Stimulated activated CD4-positive, alpha-beta T cell treated with anti-CD3 and anti-CD28 coated beads, Interleukin-2, amount 100 ng/mL, for 48 hours (primary cell): Measurements from ENCODE around the gene CCSER2.
"Not testable (repeated sequence)": the region's sequence is repeated elsewhere in the genome, so short reads cannot be mapped to it uniquely, and the experiment has no call there.

Source experiments
- DNase-seq, 2 donors: peaks; one replicate each; pipeline ENCODE4 v3.0.0-alpha.2; 2020

CCSER2 gene, protein sequence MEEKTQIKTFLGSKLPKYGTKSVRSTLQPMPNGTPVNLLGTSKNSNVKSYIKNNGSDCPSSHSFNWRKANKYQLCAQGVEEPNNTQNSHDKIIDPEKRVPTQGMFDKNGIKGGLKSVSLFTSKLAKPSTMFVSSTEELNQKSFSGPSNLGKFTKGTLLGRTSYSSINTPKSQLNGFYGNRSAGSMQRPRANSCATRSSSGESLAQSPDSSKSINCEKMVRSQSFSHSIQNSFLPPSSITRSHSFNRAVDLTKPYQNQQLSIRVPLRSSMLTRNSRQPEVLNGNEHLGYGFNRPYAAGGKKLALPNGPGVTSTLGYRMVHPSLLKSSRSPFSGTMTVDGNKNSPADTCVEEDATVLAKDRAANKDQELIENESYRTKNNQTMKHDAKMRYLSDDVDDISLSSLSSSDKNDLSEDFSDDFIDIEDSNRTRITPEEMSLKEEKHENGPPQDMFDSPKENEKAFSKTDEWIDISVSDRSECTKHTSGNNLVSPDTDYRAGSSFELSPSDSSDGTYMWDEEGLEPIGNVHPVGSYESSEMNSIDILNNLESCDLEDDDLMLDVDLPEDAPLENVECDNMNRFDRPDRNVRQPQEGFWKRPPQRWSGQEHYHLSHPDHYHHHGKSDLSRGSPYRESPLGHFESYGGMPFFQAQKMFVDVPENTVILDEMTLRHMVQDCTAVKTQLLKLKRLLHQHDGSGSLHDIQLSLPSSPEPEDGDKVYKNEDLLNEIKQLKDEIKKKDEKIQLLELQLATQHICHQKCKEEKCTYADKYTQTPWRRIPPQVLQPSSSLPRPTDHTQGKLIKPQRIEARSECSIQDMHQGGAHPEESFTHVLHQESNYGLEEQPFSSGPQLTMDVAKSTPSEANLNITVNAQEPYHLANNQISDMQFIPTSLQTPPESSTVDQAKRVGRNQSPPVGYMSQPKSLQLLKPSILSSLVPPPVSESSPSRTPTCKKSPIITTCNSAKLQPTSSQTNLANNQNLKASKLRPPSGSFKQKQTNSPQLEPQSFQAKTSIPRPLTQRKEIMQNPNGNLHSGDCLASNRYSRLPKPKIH

DNA sequence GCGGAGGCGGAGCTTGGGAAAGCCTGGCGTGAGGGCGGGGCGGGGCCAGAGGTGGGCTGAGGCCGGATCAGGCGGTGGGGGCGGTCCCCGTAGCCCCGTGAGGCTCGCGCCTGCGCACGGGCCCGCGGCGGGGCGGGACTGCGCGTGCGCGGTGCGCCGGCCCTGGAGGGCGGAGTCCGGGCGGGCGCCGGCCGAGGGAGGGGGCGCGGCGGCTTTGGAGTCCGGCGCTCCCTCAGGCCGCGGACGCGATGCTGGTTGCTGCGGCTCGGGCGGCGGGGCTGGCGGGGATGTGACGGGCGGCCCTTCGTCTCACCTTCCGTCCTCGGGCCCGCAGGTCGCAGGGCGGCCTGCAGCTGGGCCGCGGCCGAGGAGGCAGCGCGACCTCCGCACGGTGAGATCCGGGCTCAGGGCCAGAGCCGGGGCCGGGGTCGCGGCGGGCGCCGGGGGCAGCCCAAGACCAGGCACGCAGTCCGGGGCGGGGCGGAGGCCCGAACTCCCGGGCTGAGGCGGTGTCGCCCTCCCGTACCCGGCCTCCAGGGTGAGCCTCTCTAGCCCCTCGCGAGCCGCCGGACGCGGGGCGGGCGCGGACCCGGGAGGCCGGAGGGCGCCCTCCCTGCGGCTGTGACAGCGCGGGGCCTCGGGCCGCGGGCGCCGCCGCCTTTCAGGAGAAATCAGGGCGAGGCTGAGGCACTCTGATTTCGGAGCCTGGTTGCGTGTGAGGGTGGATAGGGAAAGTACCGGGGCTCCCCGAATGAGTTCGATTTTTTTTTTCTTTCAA is at the start of gene CCSER2:
Gene CCSER2, plus strand, starts transcription at position 172 of the 778 bp plus-strand sequence. CDS start 42,464 bp downstream, outside the sequence.
- DNase-seq: peak; percentile 96 to 97

DNA sequence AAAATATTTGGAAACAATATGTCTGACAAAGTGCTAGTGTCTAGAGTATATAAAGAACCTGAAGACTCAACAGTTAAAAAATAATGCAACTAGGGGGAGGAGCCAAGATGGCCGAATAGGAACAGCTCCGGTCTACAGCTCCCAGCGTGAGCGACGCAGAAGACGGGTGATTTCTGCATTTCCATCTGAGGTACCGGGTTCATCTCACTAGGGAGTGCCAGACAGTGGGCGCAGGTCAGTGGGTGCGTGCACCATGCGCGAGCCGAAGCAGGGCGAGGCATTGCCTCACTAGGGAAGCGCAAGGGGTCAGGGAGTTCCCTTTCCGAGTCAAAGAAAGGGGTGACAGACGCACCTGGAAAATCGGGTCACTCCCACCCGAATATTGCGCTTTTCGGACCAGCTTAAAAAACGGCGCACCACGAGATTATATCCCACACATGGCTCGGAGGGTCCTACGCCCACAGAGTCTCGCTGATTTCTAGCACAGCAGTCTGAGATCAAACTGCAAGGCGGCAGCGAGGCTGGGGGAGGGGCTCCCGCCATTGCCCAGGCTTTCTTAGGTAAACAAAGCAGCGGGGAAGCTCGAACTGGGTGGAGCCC is 48.4 kb upstream of the CCSER2 start:
- DNase-seq: not testable (repeated sequence)

DNA sequence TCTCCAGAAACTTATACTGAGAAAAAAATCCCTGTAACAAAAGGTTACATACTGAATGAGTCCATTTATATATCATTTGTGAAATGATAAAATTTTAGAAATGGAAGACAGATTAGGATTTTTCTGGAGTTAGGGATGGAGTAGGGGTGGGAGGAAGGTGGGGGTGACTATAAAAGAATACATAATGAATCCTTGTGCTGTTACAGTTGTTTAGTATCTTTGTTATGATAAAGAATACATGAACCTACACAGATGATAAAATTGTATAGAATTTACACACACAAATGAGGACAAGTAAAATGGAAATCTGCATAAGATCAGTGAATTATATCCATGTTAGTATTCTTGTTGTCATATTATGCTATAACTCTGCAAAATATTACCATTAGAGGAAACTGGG is 41.7 kb upstream of the CCSER2 start:
- DNase-seq: no peak

DNA sequence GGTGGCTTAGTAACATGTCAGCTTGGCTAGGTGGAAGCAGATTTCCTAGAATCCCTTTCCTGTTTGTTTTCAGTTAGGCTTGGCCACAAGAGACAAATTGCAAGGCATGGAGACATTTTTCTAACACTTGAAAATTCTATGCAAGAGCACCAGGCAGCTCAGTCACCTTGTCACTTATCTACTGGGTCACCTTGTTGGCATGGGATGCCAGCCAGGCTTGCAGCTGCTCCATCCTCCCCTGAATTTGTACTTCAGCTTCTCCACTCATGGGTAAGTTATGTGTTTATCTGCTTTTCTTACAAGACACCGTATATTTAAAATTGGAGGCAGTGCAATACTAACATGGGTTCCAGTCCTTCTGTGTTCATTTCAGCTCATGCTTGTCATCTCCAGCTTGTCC is 40.2 kb upstream of the CCSER2 start:
- DNase-seq: no peak

DNA sequence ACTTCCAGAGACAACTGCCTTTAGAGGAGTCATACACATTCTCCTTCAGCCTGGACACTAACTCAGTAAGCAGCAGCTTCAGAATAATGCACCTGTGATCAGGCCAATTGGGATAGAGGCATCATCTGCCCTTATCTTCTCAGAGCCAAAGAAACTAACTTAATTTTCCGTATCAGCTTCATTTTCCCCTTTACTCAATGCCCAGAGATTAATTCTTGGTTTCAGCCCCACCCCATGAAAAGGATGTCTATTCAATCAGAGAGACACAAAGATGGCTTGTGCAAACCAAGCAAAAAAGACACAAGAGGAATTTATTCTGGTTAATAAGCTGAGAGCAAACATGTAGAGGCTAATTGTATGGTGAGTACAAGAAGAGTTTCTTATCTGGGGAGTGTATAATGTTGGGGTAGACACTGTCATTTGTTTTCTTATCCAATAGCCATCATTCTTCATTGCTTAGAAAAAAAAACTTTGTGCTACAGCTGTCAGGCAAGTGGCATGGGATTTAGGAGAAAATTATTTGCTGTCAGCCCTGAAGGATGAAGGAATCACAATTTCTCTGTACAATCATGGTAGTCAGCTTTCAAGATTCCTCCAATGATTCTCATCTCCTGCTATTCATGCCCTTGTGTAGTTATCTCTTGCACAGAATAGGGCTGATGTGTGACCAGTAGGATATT is 38.7 kb upstream of the CCSER2 start:
- no peak for DNase-seq

DNA sequence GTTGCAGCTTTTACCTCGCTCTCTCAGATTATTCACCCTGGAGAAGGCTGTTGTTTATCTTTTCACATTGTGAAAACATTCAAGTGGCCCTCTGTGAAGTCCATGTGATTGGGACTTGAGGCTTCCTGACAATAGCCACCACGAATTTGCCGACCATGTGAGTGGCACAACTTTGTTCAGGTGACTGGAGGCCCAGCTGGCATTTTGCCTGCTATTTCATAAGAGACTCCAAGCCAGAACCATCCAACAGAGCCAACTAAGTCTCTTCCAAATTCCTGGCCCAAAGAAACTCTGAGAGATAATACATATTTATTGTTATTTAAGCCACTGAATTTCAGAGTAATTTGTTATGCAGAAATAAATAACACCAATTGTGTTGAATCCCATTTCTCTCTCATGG is 38.2 kb upstream of the CCSER2 start:
- no peak for DNase-seq

DNA sequence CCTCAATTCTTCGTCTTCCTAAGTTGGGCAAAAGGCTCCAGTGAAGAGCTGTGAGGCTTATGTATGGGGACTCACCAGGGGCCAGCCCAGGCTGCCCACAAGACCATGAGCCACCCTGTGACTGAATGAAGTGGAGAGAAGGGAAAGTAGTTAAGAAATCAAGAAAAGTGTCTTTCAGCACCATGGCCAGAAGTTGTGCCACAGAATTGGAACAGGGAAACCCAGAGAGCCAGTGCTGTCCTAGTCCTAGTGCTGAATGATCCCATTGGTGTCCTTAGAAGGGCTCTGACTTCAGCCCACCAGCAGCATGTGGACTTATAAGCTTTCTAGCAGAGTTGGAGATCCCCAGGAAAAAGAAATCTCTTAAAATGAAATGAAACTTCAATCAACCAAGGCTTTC is 37.0 kb upstream of the CCSER2 start:
- DNase-seq: no peak

DNA sequence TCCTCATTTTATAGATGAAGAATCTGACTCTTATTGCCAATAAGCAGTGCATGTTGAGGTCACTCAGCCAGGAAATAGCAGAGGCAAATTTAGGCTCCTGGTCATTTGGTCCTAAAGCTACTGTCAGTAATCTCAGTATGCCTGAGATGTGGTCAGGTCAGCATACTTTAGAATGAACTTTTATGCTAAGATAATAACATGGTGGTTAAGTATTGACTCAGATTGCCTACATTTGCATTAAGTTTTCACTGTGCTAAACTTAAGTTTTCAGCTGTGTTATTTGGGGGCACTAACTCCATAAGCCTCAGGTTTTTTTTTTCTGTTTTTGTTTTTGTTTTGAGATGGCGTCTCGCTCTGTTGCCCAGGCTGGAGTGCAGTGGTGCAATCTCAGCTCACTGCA is 35.9 kb upstream of the CCSER2 start:
- no peak for DNase-seq

DNA sequence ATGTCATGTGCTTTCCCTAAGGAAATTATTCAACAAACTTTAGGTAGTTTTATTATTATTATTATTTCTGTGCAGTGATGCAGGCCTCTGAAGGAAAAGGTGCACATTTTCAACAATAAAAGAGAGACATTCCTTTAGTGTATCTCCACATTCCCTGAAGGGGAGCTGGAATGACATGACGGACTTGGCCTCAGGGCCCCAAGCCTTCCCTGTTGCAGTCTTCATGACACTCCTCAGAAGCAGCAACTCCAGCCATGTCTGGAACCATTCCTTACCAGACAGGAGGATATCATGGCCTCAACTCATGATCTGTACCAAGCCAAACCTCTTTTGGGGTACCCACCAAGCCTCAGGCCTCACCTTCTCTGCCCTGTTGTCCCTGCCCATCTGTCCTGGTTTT is 35.2 kb upstream of the CCSER2 start:
- no peak for DNase-seq

DNA sequence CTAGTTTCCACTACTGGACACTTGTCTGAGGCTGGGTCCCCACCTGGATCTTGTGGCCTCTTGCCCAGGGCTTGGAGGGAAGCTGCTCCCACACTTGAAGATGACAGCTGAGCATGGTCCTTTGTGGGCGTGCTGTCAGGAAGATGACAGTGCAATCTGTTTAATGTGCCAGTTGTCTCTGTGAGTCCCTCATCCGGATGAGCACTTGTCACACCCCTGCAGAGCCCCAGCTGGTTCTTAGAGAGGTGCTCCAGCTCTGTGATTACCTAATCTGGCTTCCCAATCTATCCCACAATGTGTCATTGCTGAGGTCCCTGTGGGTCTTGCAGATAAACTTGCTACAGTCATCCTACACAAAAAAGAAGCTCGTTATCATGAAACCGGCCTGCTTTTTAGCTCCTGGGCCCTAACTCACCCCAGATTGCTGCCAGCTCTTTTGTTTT is 34.8 kb upstream of the CCSER2 start:
- peak in 1 of 2 donors; percentile 21 for DNase-seq

DNA sequence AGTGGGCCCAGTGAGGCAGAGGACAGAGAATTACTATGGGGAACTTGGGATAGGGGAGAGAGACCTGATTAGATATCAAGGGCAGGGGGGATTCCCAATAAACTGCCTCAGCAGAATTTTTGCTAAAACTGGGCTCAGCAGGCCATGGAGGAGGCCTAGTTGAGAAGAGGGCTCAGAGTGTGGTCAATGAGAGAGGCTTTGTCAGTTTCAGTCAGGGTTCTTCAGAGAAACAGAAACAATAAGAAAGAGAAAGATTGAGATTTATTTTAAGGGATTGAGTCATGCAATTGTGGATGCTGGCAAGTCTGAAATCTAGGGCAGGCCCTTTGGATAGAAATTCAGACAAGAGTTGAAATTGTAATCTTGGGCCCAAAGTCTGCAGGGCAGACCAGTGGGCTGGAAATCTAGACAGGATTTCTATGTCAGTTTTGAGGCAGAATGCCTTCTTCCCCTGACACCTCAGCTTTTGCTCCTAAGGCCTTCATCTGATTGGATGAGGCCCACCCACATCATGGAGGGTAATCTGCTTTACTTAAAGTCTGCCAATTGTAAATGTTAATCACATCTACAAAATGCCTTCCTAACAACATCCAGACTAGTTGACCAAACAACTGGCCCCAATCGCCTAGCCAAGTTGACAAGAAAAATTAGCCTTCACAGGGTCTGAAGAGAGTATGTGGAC is 33.5 kb upstream of the CCSER2 start:
- DNase-seq: no peak

DNA sequence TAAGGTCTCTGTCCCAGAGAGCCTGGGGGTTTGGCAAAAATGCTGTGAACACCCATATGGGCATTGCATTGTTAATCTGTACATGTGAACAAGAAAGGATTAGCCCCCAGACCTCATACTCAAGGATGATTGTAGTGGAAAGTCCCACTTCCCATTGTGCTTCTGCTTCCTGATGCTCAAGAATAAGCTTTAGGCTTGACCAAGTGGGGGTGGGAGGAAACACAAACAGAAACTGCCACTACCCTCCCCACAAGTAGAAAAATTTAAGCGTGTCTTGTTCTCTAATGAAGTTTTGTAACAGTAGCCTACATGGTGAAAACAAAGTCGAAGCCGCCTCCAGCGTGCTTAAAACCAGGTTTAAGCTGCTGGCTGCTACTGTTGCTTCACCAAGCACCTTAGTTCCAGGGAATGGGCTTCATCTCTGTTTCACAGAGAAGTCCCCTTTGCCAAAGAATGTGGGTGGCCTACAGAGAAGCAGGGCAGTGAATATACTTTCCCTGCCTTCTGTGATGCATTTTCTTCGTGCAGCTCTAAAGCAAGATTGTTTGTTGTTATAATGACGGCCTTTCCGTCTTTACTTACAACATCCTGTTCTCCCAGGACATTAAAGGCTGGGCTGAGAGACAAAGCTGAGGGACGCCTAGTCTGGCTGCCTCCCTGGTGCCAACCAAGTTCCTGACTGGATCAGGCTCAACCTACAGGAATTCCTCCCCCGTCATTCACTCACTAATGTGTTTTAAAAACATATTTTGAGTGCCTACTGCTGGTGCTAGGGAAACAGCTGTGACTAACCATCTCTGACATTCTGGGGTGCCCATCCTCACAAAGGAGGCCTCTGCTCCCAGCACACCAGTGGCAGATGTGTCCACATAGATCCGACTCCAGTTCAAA is 32.1 kb upstream of the CCSER2 start:
- no peak for DNase-seq

DNA sequence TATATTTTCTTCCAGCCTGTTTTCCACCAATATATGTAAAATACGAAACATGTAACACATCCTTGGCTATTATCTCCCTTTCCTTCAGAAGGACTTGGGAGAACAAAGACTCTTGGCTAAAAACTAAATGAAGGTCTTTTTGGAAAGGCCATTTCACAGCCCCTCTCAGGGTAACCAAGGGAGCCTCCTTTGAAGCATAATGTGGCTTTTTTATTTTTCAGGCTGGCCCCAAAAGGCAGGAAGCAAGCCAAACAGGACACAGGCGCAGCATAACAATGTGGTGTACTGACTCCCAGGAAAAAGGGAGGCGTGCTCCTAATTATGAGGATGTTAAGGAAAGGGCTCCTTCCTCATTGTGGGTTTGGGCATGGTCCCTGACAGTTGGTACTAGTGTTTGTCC is 30.3 kb upstream of the CCSER2 start:
- no peak for DNase-seq

DNA sequence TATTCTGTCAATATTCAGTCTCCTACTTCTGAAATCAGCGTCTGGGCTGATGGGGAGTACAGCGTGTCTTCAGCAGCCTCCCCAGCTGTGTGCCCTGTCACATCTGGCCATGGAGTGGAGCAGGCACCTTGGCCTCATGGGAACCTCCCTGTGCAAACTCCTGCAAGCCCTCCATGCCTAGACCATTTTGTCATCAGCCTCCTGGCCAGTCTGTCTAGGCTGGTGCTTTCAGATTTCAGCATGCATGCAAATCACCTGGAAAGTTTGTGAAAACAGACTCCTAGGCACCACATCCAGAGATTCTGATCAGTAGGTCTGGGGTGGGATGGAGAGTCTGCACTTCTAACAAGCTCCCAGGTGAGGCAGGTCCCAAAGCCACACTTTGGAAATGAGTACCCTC is 26.2 kb upstream of the CCSER2 start:
- no peak for DNase-seq

DNA sequence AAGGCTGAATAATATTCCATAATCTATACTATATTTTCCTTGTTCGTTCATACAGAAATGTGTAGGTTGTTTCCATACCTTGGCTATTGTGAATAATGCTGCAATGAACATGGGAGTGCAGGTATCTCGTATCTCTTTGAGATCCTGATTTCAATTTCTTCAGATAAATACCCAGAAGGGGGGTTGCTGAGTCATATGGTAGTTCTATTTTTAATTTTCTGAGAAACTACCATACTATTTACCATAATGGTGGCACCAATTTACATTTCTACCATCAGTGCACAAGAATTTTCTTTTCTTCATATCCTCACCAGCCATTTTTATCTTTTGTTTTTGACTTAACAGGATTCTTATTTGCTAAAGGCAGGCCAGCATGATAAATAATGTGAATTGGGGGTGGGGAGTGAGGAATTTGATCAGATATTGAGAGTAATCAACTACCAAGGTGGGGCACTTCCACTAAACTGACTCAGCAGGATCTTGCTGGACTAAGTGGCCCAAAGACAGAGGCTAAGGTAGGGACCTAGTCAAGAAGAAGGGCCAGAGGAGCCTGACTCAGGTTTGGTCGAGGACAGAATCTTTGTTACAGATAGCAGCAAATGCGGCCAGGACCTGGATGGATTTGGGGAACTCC is 21.5 kb upstream of the CCSER2 start:
- DNase-seq: no peak

DNA sequence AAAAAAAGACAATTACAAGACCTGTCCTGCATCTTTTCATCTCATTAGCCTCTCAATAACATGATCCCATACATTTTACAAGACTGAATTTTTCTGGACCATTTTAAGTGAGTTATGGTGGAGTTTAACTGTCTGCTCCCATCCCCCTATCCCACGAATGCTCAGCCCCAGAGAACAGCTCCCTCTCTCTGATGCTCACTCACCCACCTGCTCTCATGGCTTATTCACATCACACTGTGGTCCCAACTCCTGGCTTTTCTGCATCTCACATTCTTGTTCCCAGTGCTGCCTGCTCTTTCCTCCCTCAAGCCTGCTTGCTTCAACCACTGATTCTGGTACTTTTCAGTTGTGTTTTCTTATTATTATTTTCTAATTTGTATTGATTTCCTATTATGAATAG is 20.4 kb upstream of the CCSER2 start:
- DNase-seq: no peak

DNA sequence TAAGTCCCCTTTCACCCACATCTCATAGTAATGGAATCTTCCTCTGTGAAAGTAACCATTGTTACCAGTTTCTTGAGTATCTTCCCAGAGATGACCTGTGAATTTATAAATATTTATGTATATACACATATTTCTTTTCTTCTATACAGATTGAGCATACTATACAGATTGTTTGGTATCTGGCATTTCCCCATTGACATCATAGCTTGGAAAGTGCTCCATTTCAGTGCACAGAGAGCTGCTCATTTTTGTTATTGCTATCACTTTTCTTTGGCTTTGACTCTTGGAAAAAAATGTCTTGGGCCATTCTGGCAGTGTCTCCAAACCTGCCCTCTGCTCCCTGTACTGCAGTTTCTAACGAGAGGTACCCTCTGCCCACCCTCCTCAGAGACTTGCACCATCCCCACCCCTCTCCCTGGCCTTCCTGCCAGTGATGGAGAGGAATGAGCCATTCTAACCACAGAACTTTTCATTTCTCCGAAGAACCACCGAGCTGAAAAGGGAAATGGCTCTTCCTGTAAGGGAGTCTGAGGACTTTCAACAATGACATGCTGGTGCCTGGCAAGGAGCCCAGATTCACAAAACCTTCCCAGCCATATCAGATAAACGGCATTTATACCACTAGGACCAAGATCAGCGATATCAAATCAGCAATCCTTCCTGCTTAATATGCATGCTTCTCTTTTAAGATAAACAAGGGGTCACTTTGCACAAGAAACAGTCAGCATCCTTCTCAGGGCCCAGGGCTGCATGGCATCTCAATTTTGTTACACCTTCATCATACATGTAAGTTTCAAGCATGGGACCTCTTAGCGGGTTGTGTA is 19.7 kb upstream of the CCSER2 start:
- peak; percentile 30 to 41 for DNase-seq

DNA sequence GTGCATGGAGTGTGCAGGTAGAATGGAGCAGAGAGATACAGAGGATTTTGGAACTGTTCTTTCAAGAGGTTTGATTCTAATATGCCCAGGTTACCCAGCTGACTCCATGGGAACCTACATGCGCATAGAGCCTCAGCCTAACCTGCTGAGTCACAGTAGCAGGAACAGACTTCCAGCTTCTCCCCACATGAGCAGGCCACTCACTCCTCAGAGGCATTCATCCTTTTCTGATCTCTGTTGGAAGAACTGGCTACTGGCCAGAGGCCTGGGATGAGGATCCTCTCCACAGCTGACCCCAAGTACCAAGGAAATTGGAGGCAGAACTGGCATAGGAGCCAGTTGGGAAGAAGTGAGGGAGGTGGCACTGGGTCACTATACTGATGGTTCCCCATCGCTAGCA is 17.9 kb upstream of the CCSER2 start:
- no peak for DNase-seq

DNA sequence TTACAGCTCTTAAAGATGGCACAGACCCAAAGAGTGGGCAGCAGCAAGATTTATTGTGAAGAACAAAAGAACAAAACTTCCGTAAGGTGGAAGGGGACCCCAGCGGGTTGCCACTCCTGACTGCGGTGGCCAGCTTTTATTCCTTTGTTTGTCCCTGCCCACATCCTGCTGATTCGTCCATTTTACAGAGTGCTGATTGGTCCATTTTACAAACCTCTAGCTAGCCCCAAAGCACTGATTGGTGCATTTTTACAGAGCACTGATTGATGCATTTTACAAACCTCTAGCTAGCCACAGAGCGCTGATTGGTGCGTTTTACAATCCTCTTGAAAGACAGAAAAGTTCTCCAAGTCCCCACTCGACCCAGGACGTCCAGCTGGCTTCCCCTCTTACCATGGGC is 16.8 kb upstream of the CCSER2 start:
- no peak for DNase-seq
